ENCODE data around the gene OXLD1.

The OXLD1 gene

GRCh38 chr17:81616877-81617276 lies 49.5 kb downstream of the OXLD1 start:
- no peak for DNase-seq (ENCODE audit: low read depth)

GRCh38 chr17:81615401-81615930 lies 50.9 kb downstream of the OXLD1 start:
- no peak for DNase-seq (ENCODE audit: low read depth)

Measured in stimulated activated CD8-positive, alpha-beta memory T cell treated with anti-CD3 and anti-CD28 coated beads, Interleukin-12 subunit alpha, Interleukin-12 subunit beta, amount 100 ng/mL, for 4 hours (primary cell).